SH-SY5Y (cell line): Measurements from ENCODE around the gene ANKRD34A.

ENCODE experiments used
- GATA2 ChIP-seq: IDR thresholded peaks from 2 replicates; pipeline ENCODE4 v1.6.1; 2011; ENCODE audit warnings: mild to moderate bottlenecking, low read depth, low read length
- GATA3 ChIP-seq: IDR thresholded peaks from 2 replicates; pipeline ENCODE4 v1.6.1; 2011; ENCODE audit warnings: low read depth, mild to moderate bottlenecking, low read length, moderate library complexity

GRCh38 chr1:146007489-146008133 is 43.2 kb upstream of the ANKRD34A start:
- no peak for TF ChIP-seq GATA3
- no peak for TF ChIP-seq GATA2
